Measurements from ENCODE around the gene PPIE.

PPIE gene

DNA sequence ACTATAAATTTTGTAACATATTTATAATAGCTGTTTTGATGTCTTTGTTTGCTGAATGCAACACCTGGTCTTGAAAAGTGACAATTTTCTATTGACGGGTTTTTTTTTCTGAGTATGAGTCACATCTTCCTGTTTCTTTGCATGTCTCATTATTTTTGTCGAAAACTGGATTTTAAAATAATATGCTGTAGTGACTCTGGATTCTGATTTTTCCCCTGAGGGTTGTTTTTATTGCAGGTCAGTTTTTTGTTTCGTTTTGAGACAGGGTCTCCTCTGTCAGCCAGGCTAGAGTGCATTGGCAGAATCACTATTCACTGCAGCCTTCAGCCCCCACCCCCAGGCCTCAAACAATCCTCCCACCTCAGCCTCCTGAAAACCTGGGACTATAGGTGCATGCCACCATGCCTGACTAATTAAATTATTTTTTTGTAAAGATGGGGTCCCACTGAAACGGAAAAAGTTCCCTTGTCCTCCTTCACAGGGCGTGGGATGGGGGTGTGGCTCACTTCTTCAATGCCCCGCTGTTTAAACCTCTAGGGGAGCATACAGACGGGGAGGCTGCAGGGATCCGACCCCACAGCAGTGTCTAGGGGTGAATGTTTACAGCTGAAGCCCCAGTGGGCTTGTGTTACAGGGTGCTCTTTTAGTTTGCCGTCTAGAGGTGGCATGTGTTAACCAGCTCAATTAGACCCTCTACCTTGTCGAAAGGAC, 11.3 kb upstream of the PPIE start:
- TF ChIP-seq, protein P1, sequence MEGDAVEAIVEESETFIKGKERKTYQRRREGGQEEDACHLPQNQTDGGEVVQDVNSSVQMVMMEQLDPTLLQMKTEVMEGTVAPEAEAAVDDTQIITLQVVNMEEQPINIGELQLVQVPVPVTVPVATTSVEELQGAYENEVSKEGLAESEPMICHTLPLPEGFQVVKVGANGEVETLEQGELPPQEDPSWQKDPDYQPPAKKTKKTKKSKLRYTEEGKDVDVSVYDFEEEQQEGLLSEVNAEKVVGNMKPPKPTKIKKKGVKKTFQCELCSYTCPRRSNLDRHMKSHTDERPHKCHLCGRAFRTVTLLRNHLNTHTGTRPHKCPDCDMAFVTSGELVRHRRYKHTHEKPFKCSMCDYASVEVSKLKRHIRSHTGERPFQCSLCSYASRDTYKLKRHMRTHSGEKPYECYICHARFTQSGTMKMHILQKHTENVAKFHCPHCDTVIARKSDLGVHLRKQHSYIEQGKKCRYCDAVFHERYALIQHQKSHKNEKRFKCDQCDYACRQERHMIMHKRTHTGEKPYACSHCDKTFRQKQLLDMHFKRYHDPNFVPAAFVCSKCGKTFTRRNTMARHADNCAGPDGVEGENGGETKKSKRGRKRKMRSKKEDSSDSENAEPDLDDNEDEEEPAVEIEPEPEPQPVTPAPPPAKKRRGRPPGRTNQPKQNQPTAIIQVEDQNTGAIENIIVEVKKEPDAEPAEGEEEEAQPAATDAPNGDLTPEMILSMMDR (conservative IDR thresholded peaks at IDR 0.05; ENCODE audit: control insufficient read depth, insufficient read depth, low read depth, low read length): no peak
- DNase-seq (ENCODE audit: low read depth): no peak
- H3K4me3 ChIP-seq (ENCODE audit: control insufficient read depth, low read depth, low read length): no peak overlapping the region

DNA sequence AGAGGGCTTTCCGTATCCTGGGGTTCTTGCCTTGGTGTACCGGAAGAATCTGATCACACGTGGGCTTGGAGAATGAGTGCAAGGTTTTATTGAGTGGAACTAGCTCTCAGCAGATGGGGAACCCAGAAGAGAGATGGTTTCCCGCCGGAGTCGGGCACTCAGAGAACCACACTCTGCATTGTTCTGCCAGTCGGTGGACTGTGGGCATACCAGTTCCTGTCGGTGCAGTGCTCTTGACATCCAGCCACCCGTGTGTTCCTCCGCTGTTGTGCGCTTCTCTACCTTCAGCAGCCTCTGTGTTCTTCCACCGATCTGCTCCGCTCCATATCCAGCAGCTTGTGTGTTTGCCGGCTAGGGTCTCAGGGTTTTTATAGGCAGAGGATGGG, 10.8 kb upstream of the PPIE start:
- TF ChIP-seq, protein P1 (conservative IDR thresholded peaks at IDR 0.05; ENCODE audit: control insufficient read depth, insufficient read depth, low read depth, low read length): no peak
- no peak for DNase-seq (ENCODE audit: low read depth)
- H3K4me3 ChIP-seq (ENCODE audit: control insufficient read depth, low read depth, low read length): no peak overlapping the region

DNA sequence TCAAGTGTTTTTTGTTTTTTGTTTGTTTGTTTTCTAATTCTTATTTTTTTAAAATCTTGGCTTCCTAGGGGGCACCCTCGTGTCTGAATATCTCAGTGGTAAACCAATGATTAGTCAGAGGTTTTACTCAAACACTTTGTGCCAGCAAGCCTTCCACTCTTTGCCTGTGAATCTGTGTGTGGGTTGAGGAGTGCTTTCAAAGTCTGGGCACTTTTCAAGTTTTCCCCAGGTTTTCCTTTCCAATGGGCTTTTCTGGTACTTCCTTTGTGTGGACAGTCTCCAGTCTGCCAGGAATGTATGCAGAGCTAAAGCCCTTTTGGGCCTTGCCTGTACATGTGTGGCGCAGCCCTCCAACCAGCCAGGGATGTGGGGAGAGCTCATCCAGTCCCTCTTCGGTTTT, 9.7 kb upstream of the PPIE start:
- H3K4me3 ChIP-seq (ENCODE audit: control insufficient read depth, low read depth, low read length): no peak overlapping the region
- DNase-seq (ENCODE audit: low read depth): peak; percentile 18
- TF ChIP-seq, protein P1 (conservative IDR thresholded peaks at IDR 0.05; ENCODE audit: control insufficient read depth, insufficient read depth, low read depth, low read length): no peak

DNA sequence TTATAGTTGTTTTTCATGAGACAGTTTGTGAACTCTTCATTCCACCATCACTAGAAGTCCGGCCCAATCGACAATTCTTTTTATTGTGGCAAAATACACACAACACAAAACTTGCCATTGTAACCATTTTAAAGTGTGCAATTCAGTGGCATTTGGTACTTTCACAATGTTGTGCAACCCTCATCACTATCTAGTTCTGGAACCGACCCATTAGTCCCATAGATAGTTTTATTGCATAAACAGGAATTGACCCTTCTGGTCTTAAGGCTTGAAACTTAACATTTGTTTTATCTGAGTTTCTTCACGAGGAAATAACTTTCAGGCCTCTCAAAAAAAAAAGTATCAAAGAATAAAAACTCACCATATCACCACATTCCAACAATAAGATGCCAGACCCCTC, 8.8 kb upstream of the PPIE start:
- TF ChIP-seq, protein P1 (conservative IDR thresholded peaks at IDR 0.05; ENCODE audit: control insufficient read depth, insufficient read depth, low read depth, low read length): no peak
- DNase-seq (ENCODE audit: low read depth): no peak
- H3K4me3 ChIP-seq (ENCODE audit: control insufficient read depth, low read depth, low read length): no peak overlapping the region

DNA sequence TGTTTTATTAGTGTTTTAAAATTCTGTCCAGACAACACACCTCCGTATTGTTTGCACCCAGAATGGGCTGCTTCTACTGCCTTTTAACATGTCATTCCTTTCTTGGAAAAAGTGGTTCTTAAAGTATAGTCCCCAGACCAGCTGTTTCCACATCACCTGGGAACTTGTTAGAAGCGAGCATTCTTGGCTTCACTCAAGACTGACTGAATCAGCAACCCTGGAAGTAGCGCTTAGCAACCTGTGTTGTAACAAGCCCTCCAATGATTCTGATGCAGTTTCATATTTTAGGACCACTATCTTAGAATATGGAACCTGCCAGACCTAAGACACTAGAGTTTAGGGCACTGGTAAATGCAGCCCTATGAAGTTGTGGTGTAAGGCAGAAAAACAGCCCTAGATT, 6.0 kb upstream of the PPIE start:
- DNase-seq (ENCODE audit: low read depth): no peak

DNA sequence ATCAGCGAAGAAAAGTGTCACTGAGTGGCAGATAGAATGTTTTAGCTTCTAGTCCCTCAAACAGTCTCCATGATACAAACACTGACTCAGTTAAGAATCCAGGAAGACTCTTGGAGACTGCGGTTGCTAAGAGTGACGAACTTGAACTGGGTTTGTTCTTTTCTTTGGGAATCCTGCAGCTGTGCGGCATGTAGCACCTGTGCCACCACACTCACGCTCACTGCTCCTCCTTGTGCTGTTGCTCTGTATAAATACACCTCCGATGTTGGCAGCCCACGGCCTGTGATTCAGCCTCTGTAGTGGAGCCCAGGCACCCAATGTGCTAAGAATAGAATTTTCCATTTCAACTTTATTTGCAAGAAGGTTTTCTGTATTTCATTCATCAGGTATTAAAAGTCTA, 5.5 kb upstream of the PPIE start:
- TF ChIP-seq, protein P1 (conservative IDR thresholded peaks at IDR 0.05; ENCODE audit: control insufficient read depth, insufficient read depth, low read depth, low read length): no peak
- no peak for DNase-seq (ENCODE audit: low read depth)
- H3K4me3 ChIP-seq (ENCODE audit: control insufficient read depth, low read depth, low read length): no peak overlapping the region

More for the DNA sequence above, 6.0 kb upstream of the PPIE start:
- no peak overlapping the region for H3K4me3 ChIP-seq (ENCODE audit: control insufficient read depth, low read depth, low read length)
- TF ChIP-seq, protein P1 (conservative IDR thresholded peaks at IDR 0.05; ENCODE audit: control insufficient read depth, insufficient read depth, low read depth, low read length): no peak

DNA sequence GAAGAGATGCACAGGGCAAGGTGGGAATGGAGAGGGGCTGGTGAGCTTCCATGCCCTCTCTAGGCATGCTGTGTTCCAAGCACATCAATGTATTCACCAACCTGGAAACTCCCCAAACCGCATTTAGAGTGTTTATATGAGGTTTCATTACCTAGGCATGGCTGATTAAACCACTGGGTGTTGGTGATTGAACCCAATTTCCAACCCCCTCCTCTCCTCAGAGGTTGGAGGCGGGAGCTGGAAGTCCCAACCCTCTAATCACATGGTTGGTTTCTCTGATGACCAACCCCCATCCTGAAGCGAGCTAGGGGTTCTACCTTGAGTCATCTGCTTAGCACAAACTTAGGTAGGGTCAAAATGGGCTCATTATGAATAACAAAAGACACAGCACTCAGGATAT, 3.0 kb upstream of the PPIE start:
- no peak overlapping the region for H3K4me3 ChIP-seq (ENCODE audit: control insufficient read depth, low read depth, low read length)
- no peak for DNase-seq (ENCODE audit: low read depth)
- TF ChIP-seq, protein P1 (conservative IDR thresholded peaks at IDR 0.05; ENCODE audit: control insufficient read depth, insufficient read depth, low read depth, low read length): no peak
